ENCODE data around the gene TARDBP. TPM values are rescaled to one million over a fixed set of nuclear protein-coding genes. Genes with fewer than 3 reads are reported as not detected.
"Not testable (repeated sequence)": the region's sequence is repeated elsewhere in the genome, so short reads cannot be mapped to it uniquely, and the experiment has no call there.

TARDBP gene
- total RNA-seq, 2 experiments from 2014 or later: 159 to 174 TPM

GRCh38 chr1:11037740-11038182 is 25.3 kb downstream of the TARDBP start:
- Mint-ChIP-seq H3K27me3 (peaks cover 3% of the 10 kb centered on the region), H3K9me3 (no peaks in the 10 kb centered on the region), H3K4me3 (no peak overlapping the region), H3K36me3 (ENCODE audit: low read depth) (no peaks in the 10 kb centered on the region), H3K27ac (no peak overlapping the region), H3K4me1 (peaks cover 8% of the 10 kb centered on the region)
- CTCF ChIA-PET: interaction anchor here (0.5 to 4.0 kb wide), 75 partner anchors 8 to 682 kb away, joined by 3 to 78 read pairs (median 4); partner anchors contain the start of genes ANGPTL7, DISP3, EXOSC10 and MASP2
- DNase-seq: peak; percentile 89
- POLR2A ChIA-PET: interaction anchor here (0.8 to 2.4 kb wide), 14 partner anchors 8 to 870 kb away, joined by 3 to 18 read pairs (median 5); partner anchors contain the start of genes EXOSC10, FBXO6, SRM and TARDBP

GRCh38 chr1:11039351-11040104 is 27.1 kb downstream of the TARDBP start:
- Mint-ChIP-seq H3K4me1 (peaks cover 8% of the 10 kb centered on the region), H3K27ac (no peak overlapping the region), H3K36me3 (ENCODE audit: low read depth) (no peaks in the 10 kb centered on the region), H3K27me3 (peaks cover 3% of the 10 kb centered on the region), H3K4me3 (no peak overlapping the region), H3K9me3 (no peaks in the 10 kb centered on the region)
- ChIA-PET POLR2A (interaction anchor here (1.5 to 2.4 kb wide), 3 partner anchors 12 to 201 kb away, joined by 3 to 18 read pairs (median 15); partner anchors contain the start of gene SRM), CTCF (interaction anchor here (2.7 to 4.0 kb wide), 3 partner anchors 48 to 604 kb away, joined by 15 to 78 read pairs (median 62); partner anchors contain the start of gene EXOSC10)
- DNase-seq: no peak

- H3K27ac Mint-ChIP-seq; DNase-seq; H3K27me3 Mint-ChIP-seq; CTCF ChIA-PET; POLR2A ChIA-PET; H3K4me1 Mint-ChIP-seq; H3K9me3 Mint-ChIP-seq; H3K36me3 Mint-ChIP-seq (ENCODE audit: low read depth); H3K4me3 Mint-ChIP-seq: not testable (repeated sequence)
These were observed 27.6 kb downstream of the TARDBP start for GRCh38 chr1:11040105-11040429.

GRCh38 chr1:11041048-11041447 is 28.6 kb downstream of the TARDBP start:
- Mint-ChIP-seq H3K9me3 (no peaks in the 10 kb centered on the region), H3K36me3 (ENCODE audit: low read depth) (no peaks in the 10 kb centered on the region), H3K4me3 (no peak overlapping the region), H3K27ac (no peak overlapping the region), H3K4me1 (peaks cover 8% of the 10 kb centered on the region), H3K27me3 (peaks cover 3% of the 10 kb centered on the region)
- CTCF ChIA-PET: no interaction called here
- no peak for DNase-seq
- POLR2A ChIA-PET: no interaction called here

GRCh38 chr1:11042065-11042464 is 29.6 kb downstream of the TARDBP start:
- H3K27ac Mint-ChIP-seq: no peak overlapping the region

GRCh38 chr1:11042995-11043874 is 30.8 kb downstream of the TARDBP start:
- no peaks in the 10 kb centered on the region for H3K36me3 Mint-ChIP-seq (ENCODE audit: low read depth)
- H3K4me3 Mint-ChIP-seq: no peak overlapping the region
- no peak overlapping the region for H3K27ac Mint-ChIP-seq
- no peaks in the 10 kb centered on the region for H3K9me3 Mint-ChIP-seq
- no peak for DNase-seq
- H3K27me3 Mint-ChIP-seq: no peaks in the 10 kb centered on the region
- no peaks in the 10 kb centered on the region for H3K4me1 Mint-ChIP-seq
- ChIA-PET POLR2A (interaction anchor here (1.7 kb wide), 1 partner anchor 18 kb away, joined by 5 read pairs; no protein-coding TSS in a partner anchor), CTCF (no interaction called here)

More at GRCh38 chr1:11042065-11042464, 29.6 kb downstream of the TARDBP start:
- CTCF ChIA-PET: no interaction called here
- H3K36me3 Mint-ChIP-seq (ENCODE audit: low read depth): no peaks in the 10 kb centered on the region
- DNase-seq: no peak
- no peaks in the 10 kb centered on the region for H3K9me3 Mint-ChIP-seq
- POLR2A ChIA-PET: interaction anchor here (1.7 kb wide), 1 partner anchor 19 kb away, joined by 5 read pairs; no protein-coding TSS in a partner anchor
- no peak overlapping the region for H3K4me3 Mint-ChIP-seq
- H3K4me1 Mint-ChIP-seq: peaks cover 8% of the 10 kb centered on the region
- H3K27me3 Mint-ChIP-seq: no peaks in the 10 kb centered on the region

- H3K27me3 Mint-ChIP-seq: no peaks in the 10 kb centered on the region
- H3K27ac Mint-ChIP-seq: no peak overlapping the region
- H3K4me1 Mint-ChIP-seq: no peaks in the 10 kb centered on the region
- H3K4me3 Mint-ChIP-seq: no peak overlapping the region
- DNase-seq: no peak
- no peaks in the 10 kb centered on the region for H3K36me3 Mint-ChIP-seq (ENCODE audit: low read depth)
- CTCF ChIA-PET: no interaction called here
- POLR2A ChIA-PET: no interaction called here
- H3K9me3 Mint-ChIP-seq: no peaks in the 10 kb centered on the region
These were observed 31.8 kb downstream of the TARDBP start for GRCh38 chr1:11044086-11044848.

GRCh38 chr1:11044849-11045427 is 32.5 kb downstream of the TARDBP start:
- Mint-ChIP-seq H3K4me1 (no peaks in the 10 kb centered on the region), H3K27me3 (no peaks in the 10 kb centered on the region), H3K27ac (no peak overlapping the region), H3K9me3 (no peaks in the 10 kb centered on the region), H3K4me3 (no peak overlapping the region), H3K36me3 (ENCODE audit: low read depth) (no peaks in the 10 kb centered on the region)
- POLR2A ChIA-PET: no interaction called here
- CTCF ChIA-PET: interaction anchor here (2.1 kb wide), 1 partner anchor 7 kb away, joined by 8 read pairs; no protein-coding TSS in a partner anchor
- no peak for DNase-seq

GRCh38 chr1:11045428-11046269 is 33.2 kb downstream of the TARDBP start:
- Mint-ChIP-seq H3K4me3 (no peak overlapping the region), H3K36me3 (ENCODE audit: low read depth) (no peaks in the 10 kb centered on the region), H3K27ac (no peak overlapping the region), H3K27me3 (no peaks in the 10 kb centered on the region), H3K9me3 (no peaks in the 10 kb centered on the region), H3K4me1 (no peaks in the 10 kb centered on the region)
- CTCF ChIA-PET: interaction anchor here (0.6 to 2.1 kb wide), 3 partner anchors 8 to 27 kb away, joined by 3 to 8 read pairs (median 4); no protein-coding TSS in a partner anchor
- POLR2A ChIA-PET: interaction anchor here (1.7 kb wide), 1 partner anchor 8 kb away, joined by 5 read pairs; no protein-coding TSS in a partner anchor
- DNase-seq: no peak

GRCh38 chr1:11046270-11046566 is 33.8 kb downstream of the TARDBP start:
- Mint-ChIP-seq H3K36me3 (ENCODE audit: low read depth) (no peaks in the 10 kb centered on the region), H3K27ac (no peak overlapping the region), H3K4me1 (peaks cover under 1% of the 10 kb centered on the region), H3K4me3 (no peak overlapping the region), H3K9me3 (no peaks in the 10 kb centered on the region), H3K27me3 (no peaks in the 10 kb centered on the region)
- CTCF ChIA-PET: interaction anchor here (0.6 to 2.1 kb wide), 3 partner anchors 8 to 27 kb away, joined by 3 to 8 read pairs (median 4); no protein-coding TSS in a partner anchor
- no peak for DNase-seq
- POLR2A ChIA-PET: interaction anchor here (1.3 to 1.7 kb wide), 2 partner anchors 9 to 34 kb away, joined by 3 to 5 read pairs; no protein-coding TSS in a partner anchor

GRCh38 chr1:11046625-11047365 is 34.3 kb downstream of the TARDBP start, which contains the start of gene MASP2:
TSS of gene MASP2 (minus strand) at chr1:11047239. CDS start at chr1:11047207, 32 bp downstream.
- Mint-ChIP-seq H3K9me3 (no peaks in the 10 kb centered on the region), H3K27me3 (no peaks in the 10 kb centered on the region), H3K4me1 (peaks cover 7% of the 10 kb centered on the region), H3K36me3 (ENCODE audit: low read depth) (no peaks in the 10 kb centered on the region), H3K4me3 (no peak within 1 kb of the TSS), H3K27ac (no peak within 1 kb of the TSS)
- ChIA-PET POLR2A (interaction anchor here (1.3 to 1.7 kb wide), 2 partner anchors 9 to 35 kb away, joined by 3 to 5 read pairs; no protein-coding TSS in a partner anchor), CTCF (interaction anchor here (2.1 kb wide), 1 partner anchor 9 kb away, joined by 8 read pairs; no protein-coding TSS in a partner anchor)
- no peak for DNase-seq

Measured in activated CD4-positive, alpha-beta memory T cell treated with anti-CD3 and anti-CD28 coated beads, Interleukin-2, amount 10 ng/mL, durations not matched to agents 7 days and 5 days (primary cell).